Measurements from ENCODE around the gene BIRC2. TPM values are rescaled to one million over a fixed set of nuclear protein-coding genes. Genes with fewer than 3 reads are reported as not detected.

BIRC2 gene
- total and polyA plus RNA-seq, 2 experiments from 2014 or later = 15.3 to 25.2 TPM

GRCh38 chr11:102304686-102305085 is 42.3 kb upstream of the BIRC2 start:
- H3K27me3 ChIP-seq (ENCODE audit: insufficient read depth) = no peaks in the 10 kb centered on the region
- no peak for TF ChIP-seq CREB1 (CRISPR knock-in tag; IDR thresholded peaks at IDR 0.05; ENCODE audit: low read depth)
- TF ChIP-seq EZH2 (IDR thresholded peaks at IDR 0.05; ENCODE audit: low read depth, unreplicated experiment) = no peak
- no peak for TF ChIP-seq EZH2phosphoT487 (IDR thresholded peaks at IDR 0.05; ENCODE audit: unreplicated experiment)
- TF ChIP-seq JUNB (IDR thresholded peaks at IDR 0.05; ENCODE audit: unreplicated experiment) = no peak
- no peak for TF ChIP-seq STAT1 (IDR thresholded peaks at IDR 0.05; ENCODE audit: unreplicated experiment)
- no peak for TF ChIP-seq ETS1 (IDR thresholded peaks at IDR 0.05)
- no peak for TF ChIP-seq NANOG (IDR thresholded peaks at IDR 0.05; ENCODE audit: borderline replicate concordance)
- TF ChIP-seq ZNF462 (CRISPR knock-in tag; IDR thresholded peaks at IDR 0.05) = no peak
- TF ChIP-seq ZNF114 (CRISPR knock-in tag; IDR thresholded peaks at IDR 0.05) = no peak
- TF ChIP-seq POLR2AphosphoS5 (IDR thresholded peaks at IDR 0.05; ENCODE audit: low read depth) = no peak
- no peak for TF ChIP-seq REST (IDR thresholded peaks at IDR 0.05; ENCODE audit: unreplicated experiment)
- TF ChIP-seq ZNF331 (CRISPR knock-in tag; IDR thresholded peaks at IDR 0.05; ENCODE audit: low read depth) = no peak
- TF ChIP-seq CTCF (conservative IDR thresholded peaks at IDR 0.05; ENCODE audit: low read depth in 2 of 2) = no peak

More at GRCh38 chr11:102304686-102305085, 42.3 kb upstream of the BIRC2 start:
- Histone ChIP-seq H3K4me1 (ENCODE audit: insufficient read depth) (peaks cover 11% of the 10 kb centered on the region), H3K27ac (ENCODE audit: low read depth) (no peak overlapping the region), H3K9me2 (ENCODE audit: insufficient read depth) (peaks cover 8% of the 10 kb centered on the region; the same call in 1 of the 2 replicates), H3F3A (replicated peaks; ENCODE audit: low read depth) (no peaks in the 10 kb centered on the region), H4K20me1 (replicated peaks; ENCODE audit: insufficient read depth) (no peaks in the 10 kb centered on the region), H3K4me2 (no peak overlapping the region), H3K36me3 (ENCODE audit: insufficient read depth) (no peaks in the 10 kb centered on the region; the same call in none of the 2 replicates), H2AFZ (no peak overlapping the region), H3K4me3 (no peak overlapping the region), H3K79me2 (replicated peaks; ENCODE audit: insufficient read depth) (no peaks in the 10 kb centered on the region)
- DNase-seq (ENCODE audit: low spot score) (no peak), ATAC-seq (no peak)
- peaks cover 3% of the 10 kb centered on the region for H3K27me3 Mint-ChIP-seq (ENCODE audit: insufficient read depth, low read depth, poor library complexity)
- peaks cover 16% of the 10 kb centered on the region for H3K36me3 Mint-ChIP-seq (ENCODE audit: low read depth)
- H3K4me3 Mint-ChIP-seq = no peak overlapping the region
- H3K9me3 Mint-ChIP-seq = peaks cover 24% of the 10 kb centered on the region
- peaks cover 12% of the 10 kb centered on the region for H3K4me1 Mint-ChIP-seq
- H3K27ac Mint-ChIP-seq = no peak overlapping the region

Measured in GM23338 (cell line).